Ectodermal cell (in vitro differentiated cells): Measurements from ENCODE around the gene OXNAD1. TPM values are rescaled to one million over a fixed set of nuclear protein-coding genes. Genes with fewer than 3 reads are reported as not detected.

Experiments
- H3K27ac ChIP-seq: 2 replicates; pipeline ENCODE4 v1.7.0; 2013; ENCODE audit warnings: mild to moderate bottlenecking, low read depth, low read length; ENCODE audit not compliant: insufficient read depth, poor library complexity, severe bottlenecking
- H3K27me3 ChIP-seq: 2 replicates; pipeline ENCODE4 v1.7.0; 2013; ENCODE audit warnings: mild to moderate bottlenecking, low read length; ENCODE audit not compliant: insufficient read depth, control insufficient read depth, poor library complexity, severe bottlenecking
- H3K36me3 ChIP-seq: one replicate; pipeline ENCODE4 v1.7.0; 2013; ENCODE audit warnings: low read length; ENCODE audit not compliant: control insufficient read depth, insufficient read depth
- H3K4me1 ChIP-seq: one replicate; pipeline ENCODE4 v1.7.0; 2013; ENCODE audit warnings: low read length; ENCODE audit not compliant: control insufficient read depth, insufficient read depth
- H3K4me3 ChIP-seq: 2 replicates; pipeline ENCODE4 v1.7.0; 2013; ENCODE audit warnings: low read depth, low read length, control low read depth; ENCODE audit not compliant: insufficient read depth
- H3K9me3 ChIP-seq: 2 replicates; pipeline ENCODE4 v1.7.0; 2013; ENCODE audit warnings: mild to moderate bottlenecking, low read length, moderate library complexity; ENCODE audit not compliant: control insufficient read depth
- WGBS, 2 experiments: methylation state at CpG; one replicate each; pipeline ENCODE4 v1.1.7; 2013; ENCODE audit warnings: missing lambda C conversion rate in 2 of 2; 5-methylcytosine and 5-hydroxymethylcytosine counted together
- polyA plus RNA-seq, 4 experiments: library from polyadenylated mRNA; stranded (reverse); fragments of 50-300 nt; gene quantifications; one replicate each; pipeline ENCODE4 v1.2.3, GENCODE V29; 2013

OXNAD1 gene, protein sequence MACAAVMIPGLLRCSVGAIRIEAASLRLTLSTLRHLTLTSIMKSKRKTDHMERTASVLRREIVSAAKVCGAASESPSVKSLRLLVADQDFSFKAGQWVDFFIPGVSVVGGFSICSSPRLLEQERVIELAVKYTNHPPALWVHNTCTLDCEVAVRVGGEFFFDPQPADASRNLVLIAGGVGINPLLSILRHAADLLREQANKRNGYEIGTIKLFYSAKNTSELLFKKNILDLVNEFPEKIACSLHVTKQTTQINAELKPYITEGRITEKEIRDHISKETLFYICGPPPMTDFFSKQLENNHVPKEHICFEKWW
- polyA plus RNA-seq (2013, experiment 1 of 4), result 14.9 TPM
- 14.8 TPM for polyA plus RNA-seq (2013, experiment 2 of 4)
- 13.3 TPM for polyA plus RNA-seq (2013, experiment 3 of 4)
- polyA plus RNA-seq (2013, experiment 4 of 4), result 14.7 TPM

- Histone ChIP-seq H3K27me3 (no peaks in the 10 kb centered on the region), H3K4me3 (peak within 1 kb of the TSS; percentile 98), H3K9me3 (no peaks in the 10 kb centered on the region), H3K27ac (peak within 1 kb of the TSS; percentile 91), H3K4me1 (peaks cover 21% of the 10 kb centered on the region), H3K36me3 (no peaks in the 10 kb centered on the region)
- WGBS, 2 experiments, result 0% methylated on average over 61 of the region's 61 CpGs
Observed at GRCh38 chr3:16264708-16265454, at the start of gene OXNAD1, which contains the start of gene DPH3. TSS of gene OXNAD1 (plus strand) at chr3:16265212. CDS start at chr3:16270953, 5,741 bp downstream. TSS of gene DPH3 (minus strand) at chr3:16264943. CDS start at chr3:16264876, 67 bp downstream.

GRCh38 chr3:16216373-16216935, 48.6 kb upstream of the OXNAD1 start:
- Histone ChIP-seq H3K9me3 (no peaks in the 10 kb centered on the region), H3K4me1 (no peaks in the 10 kb centered on the region), H3K4me3 (no peak overlapping the region), H3K36me3 (no peaks in the 10 kb centered on the region), H3K27ac (no peak overlapping the region), H3K27me3 (no peaks in the 10 kb centered on the region)
- 92 to 95% methylated on average over 17 of the region's 17 CpGs for WGBS, 2 experiments

GRCh38 chr3:16219777-16220176, 45.2 kb upstream of the OXNAD1 start:
- H3K4me1 ChIP-seq, result no peaks in the 10 kb centered on the region
- no peak overlapping the region for H3K4me3 ChIP-seq
- no peaks in the 10 kb centered on the region for H3K27me3 ChIP-seq
- WGBS, 2 experiments, result 90 to 91% methylated on average over 3 of the region's 3 CpGs
- H3K27ac ChIP-seq, result no peak overlapping the region
- no peaks in the 10 kb centered on the region for H3K9me3 ChIP-seq
- H3K36me3 ChIP-seq, result no peaks in the 10 kb centered on the region

- WGBS, 2 experiments, result 92 to 94% methylated on average over 2 of the region's 3 CpGs
- no peak overlapping the region for H3K27ac ChIP-seq
- no peaks in the 10 kb centered on the region for H3K4me1 ChIP-seq
- no peak overlapping the region for H3K4me3 ChIP-seq
- H3K36me3 ChIP-seq, result no peaks in the 10 kb centered on the region
- H3K9me3 ChIP-seq, result no peaks in the 10 kb centered on the region
- H3K27me3 ChIP-seq, result no peaks in the 10 kb centered on the region
Observed at GRCh38 chr3:16221990-16222389, 43.0 kb upstream of the OXNAD1 start.

GRCh38 chr3:16222547-16222946, 42.5 kb upstream of the OXNAD1 start:
- H3K27me3 ChIP-seq, result no peaks in the 10 kb centered on the region
- H3K4me3 ChIP-seq, result no peak overlapping the region
- H3K4me1 ChIP-seq, result no peaks in the 10 kb centered on the region
- no peak overlapping the region for H3K27ac ChIP-seq
- no peaks in the 10 kb centered on the region for H3K36me3 ChIP-seq
- no peaks in the 10 kb centered on the region for H3K9me3 ChIP-seq
- WGBS, 2 experiments, result 91 to 92% methylated on average over 2 of the region's 2 CpGs

GRCh38 chr3:16224325-16224724, 40.7 kb upstream of the OXNAD1 start:
- no peaks in the 10 kb centered on the region for H3K36me3 ChIP-seq
- no peak overlapping the region for H3K27ac ChIP-seq
- no peaks in the 10 kb centered on the region for H3K4me1 ChIP-seq
- no peaks in the 10 kb centered on the region for H3K27me3 ChIP-seq
- H3K9me3 ChIP-seq, result no peaks in the 10 kb centered on the region
- H3K4me3 ChIP-seq, result no peak overlapping the region
- 69 to 78% methylated on average over 2 of the region's 2 CpGs for WGBS, 2 experiments

GRCh38 chr3:16227566-16227965, 37.4 kb upstream of the OXNAD1 start:
- WGBS, 2 experiments, result 78 to 83% methylated on average over 1 of the region's 1 CpG
- no peak overlapping the region for H3K4me3 ChIP-seq
- H3K27me3 ChIP-seq, result no peaks in the 10 kb centered on the region
- H3K4me1 ChIP-seq, result no peaks in the 10 kb centered on the region
- H3K9me3 ChIP-seq, result no peaks in the 10 kb centered on the region
- H3K36me3 ChIP-seq, result no peaks in the 10 kb centered on the region
- no peak overlapping the region for H3K27ac ChIP-seq

GRCh38 chr3:16229681-16230080, 35.3 kb upstream of the OXNAD1 start:
- Histone ChIP-seq H3K4me3 (no peak overlapping the region), H3K9me3 (no peaks in the 10 kb centered on the region), H3K27me3 (no peaks in the 10 kb centered on the region), H3K27ac (no peak overlapping the region), H3K36me3 (no peaks in the 10 kb centered on the region), H3K4me1 (no peaks in the 10 kb centered on the region)

GRCh38 chr3:16231983-16232382, 33.0 kb upstream of the OXNAD1 start:
- no peaks in the 10 kb centered on the region for H3K36me3 ChIP-seq
- WGBS, 2 experiments, result 94 to 100% methylated on average over 2 of the region's 2 CpGs
- no peaks in the 10 kb centered on the region for H3K9me3 ChIP-seq
- no peak overlapping the region for H3K4me3 ChIP-seq
- H3K27ac ChIP-seq, result no peak overlapping the region
- H3K27me3 ChIP-seq, result no peaks in the 10 kb centered on the region
- H3K4me1 ChIP-seq, result no peaks in the 10 kb centered on the region

- Histone ChIP-seq H3K9me3 (no peaks in the 10 kb centered on the region), H3K4me3 (no peak overlapping the region), H3K27ac (no peak overlapping the region), H3K4me1 (no peaks in the 10 kb centered on the region), H3K36me3 (no peaks in the 10 kb centered on the region), H3K27me3 (no peaks in the 10 kb centered on the region)
- 94 to 97% methylated on average over 1 of the region's 1 CpG for WGBS, 2 experiments
Observed at GRCh38 chr3:16233806-16234205, 31.2 kb upstream of the OXNAD1 start.
